Measurements from ENCODE around the gene PHKG1.
A peak's percentile ranks its signal among the peaks of the same experiment; 100 is the strongest.
"Not testable (repeated sequence)": the region's sequence is repeated elsewhere in the genome, so short reads cannot be mapped to it uniquely, and the experiment has no call there.

PHKG1 gene

GRCh38 chr7:56077681-56078080 is 15.1 kb downstream of the PHKG1 start:
- no peak for TF ChIP-seq GABPA (IDR thresholded peaks at IDR 0.05; ENCODE audit: low read depth)
- no peak for TF ChIP-seq REST (IDR thresholded peaks at IDR 0.05; ENCODE audit: insufficient replicate concordance, low read depth)
- H3K4me3 ChIP-seq (replicated peaks; ENCODE audit: insufficient read depth, low read length), result no peak overlapping the region

DNA sequence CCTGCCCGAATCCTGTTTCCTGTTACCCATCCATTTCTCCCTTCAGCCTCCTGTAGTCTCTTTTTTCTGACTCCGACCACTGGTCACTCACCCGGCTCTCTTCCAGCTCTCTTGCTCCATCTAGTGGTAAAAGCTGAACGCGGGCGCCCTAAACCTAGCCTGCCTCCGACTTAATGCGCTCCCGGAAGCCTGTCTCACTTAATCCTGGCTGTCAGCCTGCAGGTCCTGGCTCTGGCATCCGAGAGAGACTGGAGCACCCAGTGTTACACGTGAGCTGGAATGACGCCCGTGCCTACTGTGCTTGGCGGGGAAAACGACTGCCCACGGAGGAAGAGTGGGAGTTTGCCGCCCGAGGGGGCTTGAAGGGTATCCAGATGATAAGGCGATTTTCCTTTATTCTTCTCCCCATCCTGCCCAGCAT is 18.4 kb downstream of the PHKG1 start:
- TF ChIP-seq SPI1 (IDR thresholded peaks at IDR 0.05; ENCODE audit: borderline replicate concordance, low read depth) (no peak), REST (IDR thresholded peaks at IDR 0.05; ENCODE audit: insufficient replicate concordance, low read depth) (no peak), POLR2AphosphoS5 (IDR thresholded peaks at IDR 0.05; ENCODE audit: low read depth) (no peak), CTCF (IDR thresholded peaks at IDR 0.05; ENCODE audit: insufficient read depth, low read length) (peak; percentile 83)
- H3K4me3 ChIP-seq (replicated peaks; ENCODE audit: insufficient read depth, low read length), result no peak overlapping the region
- no peak overlapping the region for H3K27ac ChIP-seq (replicated peaks)
- no peaks in the 10 kb centered on the region for H3K27me3 ChIP-seq (ENCODE audit: insufficient read depth, poor library complexity, severe bottlenecking)
- peak in 1 of 2 experiments; percentile 75 for DNase-seq (ENCODE audit: low read depth in 1 of 2, low spot score in 1 of 2)

More at GRCh38 chr7:56077681-56078080, 15.1 kb downstream of the PHKG1 start:
- H3K27me3 ChIP-seq (ENCODE audit: insufficient read depth, poor library complexity, severe bottlenecking), result no peaks in the 10 kb centered on the region
- no peak for DNase-seq (ENCODE audit: low read depth in 1 of 2, low spot score in 1 of 2)
- no peak overlapping the region for H3K27ac ChIP-seq (replicated peaks)

GRCh38 chr7:56066376-56066775 is 26.4 kb downstream of the PHKG1 start:
- not testable (repeated sequence) for H3K27me3 ChIP-seq (ENCODE audit: insufficient read depth, poor library complexity, severe bottlenecking); H3K27ac ChIP-seq (replicated peaks); H3K4me3 ChIP-seq (replicated peaks; ENCODE audit: insufficient read depth, low read length); DNase-seq (ENCODE audit: low read depth in 1 of 2, low spot score in 1 of 2)

DNA sequence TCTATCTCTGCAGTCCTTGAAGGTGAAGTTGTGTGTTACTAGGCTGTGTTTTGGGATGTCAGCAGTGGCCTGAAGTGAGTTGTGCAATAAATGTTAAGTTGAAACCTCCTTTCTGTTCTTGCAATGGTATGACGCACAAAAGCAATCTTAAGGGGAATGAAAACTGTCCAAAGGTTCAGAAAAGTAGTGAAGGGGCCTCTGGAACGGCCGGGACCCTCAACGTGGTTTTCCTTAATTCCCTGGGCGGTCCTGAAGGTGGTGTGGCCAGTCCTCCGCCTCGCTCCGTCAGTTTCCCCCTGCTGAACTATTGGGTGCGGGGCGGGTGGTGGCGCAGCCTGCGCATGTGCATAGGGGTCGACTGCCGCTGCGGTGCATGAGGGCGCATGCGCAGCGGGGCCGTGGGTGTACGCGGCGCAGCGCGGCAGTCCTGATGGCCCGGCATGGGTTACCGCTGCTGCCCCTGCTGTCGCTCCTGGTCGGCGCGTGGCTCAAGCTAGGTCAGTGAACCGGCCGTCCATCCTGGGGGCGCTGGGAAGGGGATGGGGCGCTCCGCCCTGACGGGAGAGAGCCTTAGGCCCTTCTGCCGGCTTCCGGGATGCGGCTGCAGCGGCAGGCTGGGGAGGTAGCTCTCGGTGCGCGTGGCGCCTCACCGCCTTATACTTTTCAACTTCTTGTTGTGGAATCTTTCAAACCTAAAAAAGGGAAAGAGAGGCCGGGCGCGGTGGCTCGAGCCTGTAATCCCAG is 28.7 kb downstream of the PHKG1 start, which contains the start of gene SUMF2:
TSS of gene SUMF2 (plus strand) at position 405 of the 744 bp plus-strand sequence. CDS start at position 431, 26 bp downstream.
- peak; percentile 82 to 88 for DNase-seq (ENCODE audit: low read depth in 1 of 2, low spot score in 1 of 2)
- TF ChIP-seq SPI1 (IDR thresholded peaks at IDR 0.05; ENCODE audit: borderline replicate concordance, low read depth), result no peak
- TF ChIP-seq REST (IDR thresholded peaks at IDR 0.05; ENCODE audit: insufficient replicate concordance, low read depth), result no peak
- TF ChIP-seq POLR2AphosphoS5 (IDR thresholded peaks at IDR 0.05; ENCODE audit: low read depth), result peak; percentile 98
- TF ChIP-seq GABPA (IDR thresholded peaks at IDR 0.05; ENCODE audit: low read depth), result no peak
- no peak for TF ChIP-seq CTCF (IDR thresholded peaks at IDR 0.05; ENCODE audit: insufficient read depth, low read length)
- no peaks in the 10 kb centered on the region for H3K27me3 ChIP-seq (ENCODE audit: insufficient read depth, poor library complexity, severe bottlenecking)
- H3K27ac ChIP-seq (replicated peaks), result peak within 1 kb of the TSS; percentile 91
- peak within 1 kb of the TSS; percentile 75 for H3K4me3 ChIP-seq (replicated peaks; ENCODE audit: insufficient read depth, low read length)
